KG1 (cell line): ENCODE data around the gene CCNI.
"Not testable (repeated sequence)": the region's sequence is repeated elsewhere in the genome, so short reads cannot be mapped to it uniquely, and the experiment has no call there.

Experiments
- DNase-seq: peaks from one replicate; lab custom pipeline; 2025; lab: John Stamatoyannopoulos, UW

The CCNI gene

GRCh38 chr4:77075869-77076799 is at the start of gene CCNI:
Gene CCNI, minus strand, starts transcription at chr4:77075989. Its CDS starts 9,627 bp downstream, at chr4:77066362.
- peak; percentile 99 for DNase-seq

GRCh38 chr4:77124576-77124975 is 48.8 kb upstream of the CCNI start:
- no peak for DNase-seq

- no peak for DNase-seq
Measured at GRCh38 chr4:77123411-77123810, 47.6 kb upstream of the CCNI start.

- no peak for DNase-seq
Measured at GRCh38 chr4:77122656-77123055, 46.9 kb upstream of the CCNI start.

- no peak for DNase-seq
Measured at GRCh38 chr4:77121736-77122240, 46.0 kb upstream of the CCNI start.

GRCh38 chr4:77120886-77121508 is 45.2 kb upstream of the CCNI start:
- no peak for DNase-seq

GRCh38 chr4:77117721-77118120 is 41.9 kb upstream of the CCNI start:
- no peak for DNase-seq

GRCh38 chr4:77113069-77113468 is 37.3 kb upstream of the CCNI start:
- DNase-seq: no peak

- no peak for DNase-seq
Measured at GRCh38 chr4:77110730-77111129, 34.9 kb upstream of the CCNI start.

GRCh38 chr4:77104791-77105540 is 29.2 kb upstream of the CCNI start:
- DNase-seq: no peak

- no peak for DNase-seq
Measured at GRCh38 chr4:77104388-77104787, 28.6 kb upstream of the CCNI start.

GRCh38 chr4:77100234-77100633 is 24.4 kb upstream of the CCNI start:
- DNase-seq: peak; percentile 27

GRCh38 chr4:77097611-77098010 is 21.8 kb upstream of the CCNI start:
- no peak for DNase-seq

GRCh38 chr4:77095101-77095821 is 19.5 kb upstream of the CCNI start:
- DNase-seq: peak; percentile 58

GRCh38 chr4:77094496-77094895 is 18.7 kb upstream of the CCNI start:
- DNase-seq: no peak

GRCh38 chr4:77093401-77093800 is 17.6 kb upstream of the CCNI start:
- no peak for DNase-seq

- no peak for DNase-seq
Measured at GRCh38 chr4:77092975-77093374, 17.2 kb upstream of the CCNI start.

GRCh38 chr4:77089866-77090265 is 14.1 kb upstream of the CCNI start:
- DNase-seq: no peak

GRCh38 chr4:77087027-77087426 is 11.2 kb upstream of the CCNI start:
- not testable (repeated sequence) for DNase-seq

GRCh38 chr4:77084019-77084639 is 8.3 kb upstream of the CCNI start:
- no peak for DNase-seq

- DNase-seq: no peak
Measured at GRCh38 chr4:77082886-77083608, 7.3 kb upstream of the CCNI start.
